GM12872 (cell line): ENCODE results near the gene STYX.

Experiments used
- TF ChIP-seq, protein P1 (sequence below): IDR thresholded peaks from 3 replicates; pipeline ENCODE4 v1.5.1; 2011; ENCODE audit warnings: low read depth, mild to moderate bottlenecking, low read length, moderate library complexity; ENCODE audit not compliant: insufficient read depth

The STYX gene

GRCh38 chr14:52759145-52759544 lies 29.2 kb downstream of the STYX start:
- TF ChIP-seq, protein P1, sequence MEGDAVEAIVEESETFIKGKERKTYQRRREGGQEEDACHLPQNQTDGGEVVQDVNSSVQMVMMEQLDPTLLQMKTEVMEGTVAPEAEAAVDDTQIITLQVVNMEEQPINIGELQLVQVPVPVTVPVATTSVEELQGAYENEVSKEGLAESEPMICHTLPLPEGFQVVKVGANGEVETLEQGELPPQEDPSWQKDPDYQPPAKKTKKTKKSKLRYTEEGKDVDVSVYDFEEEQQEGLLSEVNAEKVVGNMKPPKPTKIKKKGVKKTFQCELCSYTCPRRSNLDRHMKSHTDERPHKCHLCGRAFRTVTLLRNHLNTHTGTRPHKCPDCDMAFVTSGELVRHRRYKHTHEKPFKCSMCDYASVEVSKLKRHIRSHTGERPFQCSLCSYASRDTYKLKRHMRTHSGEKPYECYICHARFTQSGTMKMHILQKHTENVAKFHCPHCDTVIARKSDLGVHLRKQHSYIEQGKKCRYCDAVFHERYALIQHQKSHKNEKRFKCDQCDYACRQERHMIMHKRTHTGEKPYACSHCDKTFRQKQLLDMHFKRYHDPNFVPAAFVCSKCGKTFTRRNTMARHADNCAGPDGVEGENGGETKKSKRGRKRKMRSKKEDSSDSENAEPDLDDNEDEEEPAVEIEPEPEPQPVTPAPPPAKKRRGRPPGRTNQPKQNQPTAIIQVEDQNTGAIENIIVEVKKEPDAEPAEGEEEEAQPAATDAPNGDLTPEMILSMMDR: no peak

GRCh38 chr14:52767058-52767833 lies 37.3 kb downstream of the STYX start:
- TF ChIP-seq, protein P1: no peak

DNA sequence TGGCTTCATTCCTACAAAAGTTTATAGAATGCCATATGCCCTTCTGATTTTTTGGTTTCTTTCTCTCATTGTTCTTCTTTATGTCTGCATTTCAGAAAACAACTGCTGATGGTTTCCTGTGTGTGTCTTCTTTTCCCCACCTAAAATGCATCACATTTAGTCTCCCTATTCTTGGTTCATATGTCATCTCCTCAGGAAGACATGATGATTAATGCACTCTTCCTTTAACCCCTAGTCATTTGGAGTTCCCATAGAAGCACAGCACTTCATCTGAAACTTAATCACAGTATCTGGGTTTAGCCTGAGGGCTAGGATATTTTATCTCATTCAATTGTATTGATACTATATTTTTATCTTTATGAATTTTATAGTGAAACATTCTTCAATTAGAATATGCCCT lies 39.9 kb downstream of the STYX start:
- TF ChIP-seq, protein P1: no peak

- TF ChIP-seq, protein P1: no peak
These were observed 46.9 kb downstream of the STYX start for GRCh38 chr14:52776816-52777215.

DNA sequence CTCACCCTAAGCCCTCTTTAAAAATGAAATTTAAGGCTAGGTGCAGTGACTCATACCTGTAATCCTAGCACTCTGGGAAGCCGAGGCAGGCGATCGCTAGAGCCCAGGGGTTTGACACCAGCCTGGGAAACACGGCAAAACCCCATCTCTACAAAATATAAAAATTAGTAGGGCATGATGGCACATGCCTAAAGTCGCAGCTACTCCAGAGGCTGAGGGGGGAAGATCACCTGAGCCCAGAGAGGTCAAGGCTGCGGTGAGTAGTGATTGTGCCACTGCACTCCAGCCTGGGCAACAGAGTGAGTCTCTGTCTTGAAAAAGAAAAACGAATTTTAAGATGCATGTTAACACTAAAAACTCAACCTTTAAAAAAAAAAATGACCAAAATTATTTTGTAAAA lies 48.7 kb downstream of the STYX start:
- TF ChIP-seq, protein P1: no peak

DNA sequence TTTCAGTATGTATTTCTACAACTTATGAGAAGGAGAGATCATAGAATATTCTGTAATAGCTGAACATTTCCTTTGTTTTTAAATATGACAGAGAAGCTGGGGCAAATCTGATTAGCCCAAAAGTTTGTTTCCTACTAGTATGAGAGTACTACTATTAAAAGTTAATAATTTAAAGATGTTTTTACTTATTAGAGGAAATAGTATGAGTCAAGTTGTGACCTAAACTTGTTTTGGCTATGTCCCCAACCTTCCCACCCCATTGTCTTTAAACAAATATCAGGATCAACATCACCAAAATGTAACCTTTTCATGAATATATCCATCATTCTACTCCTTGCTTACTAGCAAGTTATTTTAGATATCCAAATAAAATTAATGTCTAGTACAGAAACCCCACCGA lies 50.9 kb downstream of the STYX start:
- TF ChIP-seq, protein P1: no peak

- TF ChIP-seq, protein P1: no peak
These were observed 51.7 kb downstream of the STYX start for GRCh38 chr14:52781629-52782028.
